ENCODE data around the gene HTT.

GRCh38 chr4:3226944-3227343 lies 152.5 kb downstream of the HTT start:
- no peak for TF ChIP-seq POLR2A (IDR thresholded peaks at IDR 0.05)
- no peak for TF ChIP-seq CTCF (IDR thresholded peaks at IDR 0.05)
- no peak for TF ChIP-seq POLR2AphosphoS5 (IDR thresholded peaks at IDR 0.05)
